ENCODE measurements around the gene ABITRAM. TPM values are rescaled to one million over a fixed set of nuclear protein-coding genes. Genes with fewer than 3 reads are reported as not detected.

ABITRAM gene
- total RNA-seq, 1 donor from 2014 or later = 21.7 TPM

GRCh38 chr9:108904161-108904560, 30.0 kb upstream of the ABITRAM start:
- Mint-ChIP-seq H3K27me3 (no peaks in the 10 kb centered on the region), H3K4me3 (no peak overlapping the region), H3K9me3 (no peaks in the 10 kb centered on the region), H3K36me3 (peaks cover 41% of the 10 kb centered on the region), H3K4me1 (ENCODE audit: unreplicated experiment) (peaks cover 6% of the 10 kb centered on the region), H3K27ac (no peak overlapping the region)
- TF ChIP-seq, protein P1, sequence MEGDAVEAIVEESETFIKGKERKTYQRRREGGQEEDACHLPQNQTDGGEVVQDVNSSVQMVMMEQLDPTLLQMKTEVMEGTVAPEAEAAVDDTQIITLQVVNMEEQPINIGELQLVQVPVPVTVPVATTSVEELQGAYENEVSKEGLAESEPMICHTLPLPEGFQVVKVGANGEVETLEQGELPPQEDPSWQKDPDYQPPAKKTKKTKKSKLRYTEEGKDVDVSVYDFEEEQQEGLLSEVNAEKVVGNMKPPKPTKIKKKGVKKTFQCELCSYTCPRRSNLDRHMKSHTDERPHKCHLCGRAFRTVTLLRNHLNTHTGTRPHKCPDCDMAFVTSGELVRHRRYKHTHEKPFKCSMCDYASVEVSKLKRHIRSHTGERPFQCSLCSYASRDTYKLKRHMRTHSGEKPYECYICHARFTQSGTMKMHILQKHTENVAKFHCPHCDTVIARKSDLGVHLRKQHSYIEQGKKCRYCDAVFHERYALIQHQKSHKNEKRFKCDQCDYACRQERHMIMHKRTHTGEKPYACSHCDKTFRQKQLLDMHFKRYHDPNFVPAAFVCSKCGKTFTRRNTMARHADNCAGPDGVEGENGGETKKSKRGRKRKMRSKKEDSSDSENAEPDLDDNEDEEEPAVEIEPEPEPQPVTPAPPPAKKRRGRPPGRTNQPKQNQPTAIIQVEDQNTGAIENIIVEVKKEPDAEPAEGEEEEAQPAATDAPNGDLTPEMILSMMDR (conservative IDR thresholded peaks at IDR 0.05) = no peak
- DNase-seq (ENCODE audit: extremely low spot score, unreplicated experiment) = no peak

DNA sequence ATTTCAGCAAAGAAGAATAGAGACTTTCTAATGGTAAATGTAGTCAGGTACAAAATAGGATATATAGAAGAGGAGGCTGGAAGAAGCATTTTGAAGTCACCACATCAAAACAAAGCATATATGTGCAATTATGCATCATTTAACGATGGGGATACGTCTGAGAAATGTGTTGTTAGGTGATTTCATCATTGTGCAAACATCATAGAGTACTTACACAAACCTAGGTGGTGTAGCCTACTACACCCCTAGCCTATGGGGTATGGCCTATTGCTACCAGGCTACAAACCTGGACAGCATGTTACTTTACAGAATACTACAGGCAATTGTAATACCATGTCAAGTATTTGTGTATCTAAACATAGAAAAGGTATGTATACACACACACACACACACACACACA, 28.7 kb upstream of the ABITRAM start:
- H3K4me1 Mint-ChIP-seq (ENCODE audit: unreplicated experiment) = peaks cover under 1% of the 10 kb centered on the region
- TF ChIP-seq, protein P1 (conservative IDR thresholded peaks at IDR 0.05) = no peak
- no peak for DNase-seq (ENCODE audit: extremely low spot score, unreplicated experiment)
- H3K9me3 Mint-ChIP-seq = no peaks in the 10 kb centered on the region
- H3K4me3 Mint-ChIP-seq = no peak overlapping the region
- no peaks in the 10 kb centered on the region for H3K27me3 Mint-ChIP-seq
- H3K36me3 Mint-ChIP-seq = peaks cover 45% of the 10 kb centered on the region
- no peak overlapping the region for H3K27ac Mint-ChIP-seq

- Mint-ChIP-seq H3K9me3 (no peaks in the 10 kb centered on the region), H3K27me3 (no peaks in the 10 kb centered on the region), H3K36me3 (peaks cover 38% of the 10 kb centered on the region), H3K27ac (peak overlapping the region; percentile 83), H3K4me1 (ENCODE audit: unreplicated experiment) (no peaks in the 10 kb centered on the region), H3K4me3 (no peak overlapping the region)
- TF ChIP-seq, protein P1 (conservative IDR thresholded peaks at IDR 0.05) = no peak
- DNase-seq (ENCODE audit: extremely low spot score, unreplicated experiment) = no peak
These were observed 23.8 kb upstream of the ABITRAM start for GRCh38 chr9:108910402-108910801.

GRCh38 chr9:108910914-108911313, 23.3 kb upstream of the ABITRAM start:
- TF ChIP-seq, protein P1 (conservative IDR thresholded peaks at IDR 0.05) = no peak
- H3K27ac Mint-ChIP-seq = peak overlapping the region; percentile 83
- H3K9me3 Mint-ChIP-seq = no peaks in the 10 kb centered on the region
- H3K4me3 Mint-ChIP-seq = peak overlapping the region; percentile 26
- no peaks in the 10 kb centered on the region for H3K4me1 Mint-ChIP-seq (ENCODE audit: unreplicated experiment)
- no peak for DNase-seq (ENCODE audit: extremely low spot score, unreplicated experiment)
- H3K36me3 Mint-ChIP-seq = peaks cover 40% of the 10 kb centered on the region
- no peaks in the 10 kb centered on the region for H3K27me3 Mint-ChIP-seq

DNA sequence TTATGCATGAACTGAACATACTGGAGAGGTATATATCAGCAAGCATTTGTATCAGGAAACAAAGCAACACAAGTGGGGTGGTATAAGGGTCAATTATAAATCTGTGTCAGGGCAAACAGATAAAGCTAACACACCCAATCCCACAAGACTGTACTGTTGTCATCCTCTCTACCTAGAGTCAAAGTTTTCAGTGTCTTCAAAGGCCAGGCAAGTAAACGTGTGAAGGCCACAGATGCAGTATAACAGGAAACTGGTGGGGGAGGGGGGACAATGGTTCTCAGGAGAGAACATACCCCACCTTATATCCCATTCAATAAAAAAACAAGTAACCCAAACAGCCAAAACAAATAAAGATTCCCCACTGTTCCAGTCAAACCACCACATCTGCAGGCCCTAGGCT, 22.4 kb upstream of the ABITRAM start:
- no peak for DNase-seq (ENCODE audit: extremely low spot score, unreplicated experiment)
- TF ChIP-seq, protein P1 (conservative IDR thresholded peaks at IDR 0.05) = no peak
- no peak overlapping the region for H3K4me3 Mint-ChIP-seq
- H3K27ac Mint-ChIP-seq = peak overlapping the region; percentile 48
- no peaks in the 10 kb centered on the region for H3K9me3 Mint-ChIP-seq
- H3K27me3 Mint-ChIP-seq = no peaks in the 10 kb centered on the region
- peaks cover 40% of the 10 kb centered on the region for H3K36me3 Mint-ChIP-seq
- H3K4me1 Mint-ChIP-seq (ENCODE audit: unreplicated experiment) = no peaks in the 10 kb centered on the region

- Mint-ChIP-seq H3K36me3 (peaks cover 40% of the 10 kb centered on the region), H3K27me3 (no peaks in the 10 kb centered on the region), H3K4me1 (ENCODE audit: unreplicated experiment) (no peaks in the 10 kb centered on the region), H3K27ac (no peak overlapping the region), H3K4me3 (no peak overlapping the region), H3K9me3 (no peaks in the 10 kb centered on the region)
- TF ChIP-seq, protein P1 (conservative IDR thresholded peaks at IDR 0.05) = no peak
- no peak for DNase-seq (ENCODE audit: extremely low spot score, unreplicated experiment)
These were observed 20.8 kb upstream of the ABITRAM start for GRCh38 chr9:108913391-108913790.
